NK-92 treated with Interleukin-12 subunit alpha and Interleukin-12 subunit beta, amount 100 ng/mL, for 24 hours (cell line): ENCODE results near the gene DCLRE1C.
"Not testable (repeated sequence)": the region's sequence is repeated elsewhere in the genome, so short reads cannot be mapped to it uniquely, and the experiment has no call there.

Source experiments
- DNase-seq: peaks from one replicate; lab custom pipeline; 2025; lab: John Stamatoyannopoulos, UW

The DCLRE1C gene

GRCh38 chr10:14884082-14884481 lies 69.8 kb downstream of the DCLRE1C start:
- no peak for DNase-seq

DNA sequence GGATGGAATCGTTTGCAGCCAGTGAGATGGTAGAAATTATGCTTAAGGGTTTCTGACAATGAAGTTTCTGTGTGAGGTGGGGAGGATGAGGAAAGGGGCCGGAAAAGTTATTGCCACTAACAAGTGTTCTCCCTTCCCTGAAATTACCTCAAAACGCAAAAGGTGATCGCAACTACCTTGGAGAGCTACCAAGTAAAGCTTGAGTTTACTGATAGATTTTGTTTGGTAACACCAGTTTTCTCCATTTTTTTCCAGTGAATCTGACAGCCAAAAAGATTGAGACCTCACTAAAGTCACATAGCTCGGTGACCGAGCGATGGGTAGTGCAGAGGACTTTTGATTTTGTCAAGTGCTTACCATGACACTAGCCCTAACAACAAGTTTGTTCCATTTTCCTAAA lies 73.7 kb downstream of the DCLRE1C start:
- DNase-seq = no peak

- DNase-seq = no peak
These were observed 74.0 kb downstream of the DCLRE1C start for GRCh38 chr10:14879928-14880193.

DNA sequence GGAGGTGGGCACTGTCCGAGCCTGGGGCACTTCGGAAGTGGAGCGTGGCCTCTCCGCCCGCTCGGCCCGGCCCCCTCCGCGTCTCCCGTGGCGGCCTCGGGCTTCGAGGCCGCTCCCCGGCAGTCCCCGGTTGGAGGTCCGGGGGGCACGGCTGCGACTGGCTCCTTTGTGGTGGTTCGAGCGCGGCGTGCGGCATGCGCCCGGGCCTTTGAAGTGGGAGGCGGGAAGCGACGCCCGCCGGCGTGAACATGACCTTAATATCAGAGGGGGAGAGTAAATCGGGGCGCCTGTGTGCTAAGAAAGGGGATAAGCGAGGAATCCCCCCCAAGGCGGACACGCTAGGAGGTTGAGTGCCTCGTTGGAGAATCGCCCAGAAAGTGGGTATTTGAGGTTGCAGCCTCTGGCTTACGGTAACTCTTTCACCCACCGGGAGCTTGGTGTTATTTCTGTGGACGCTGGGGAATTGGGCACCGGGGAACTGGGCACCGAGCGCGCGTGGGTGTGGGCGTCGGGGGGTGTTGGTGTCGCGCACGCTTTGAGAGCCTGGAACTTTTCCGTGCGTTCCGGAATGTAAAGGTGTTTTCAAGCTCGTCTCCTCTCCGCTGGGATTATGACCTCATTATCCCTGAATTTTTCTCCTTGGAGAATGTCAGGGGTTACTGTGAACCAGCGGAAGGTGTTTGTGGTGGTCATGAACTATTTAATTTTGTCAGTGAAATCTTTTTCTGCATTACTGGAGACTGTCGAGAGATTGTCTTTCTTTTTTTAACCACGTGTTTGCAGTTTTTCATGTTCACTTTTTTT lies 74.6 kb downstream of the DCLRE1C start:
- no peak for DNase-seq

DNA sequence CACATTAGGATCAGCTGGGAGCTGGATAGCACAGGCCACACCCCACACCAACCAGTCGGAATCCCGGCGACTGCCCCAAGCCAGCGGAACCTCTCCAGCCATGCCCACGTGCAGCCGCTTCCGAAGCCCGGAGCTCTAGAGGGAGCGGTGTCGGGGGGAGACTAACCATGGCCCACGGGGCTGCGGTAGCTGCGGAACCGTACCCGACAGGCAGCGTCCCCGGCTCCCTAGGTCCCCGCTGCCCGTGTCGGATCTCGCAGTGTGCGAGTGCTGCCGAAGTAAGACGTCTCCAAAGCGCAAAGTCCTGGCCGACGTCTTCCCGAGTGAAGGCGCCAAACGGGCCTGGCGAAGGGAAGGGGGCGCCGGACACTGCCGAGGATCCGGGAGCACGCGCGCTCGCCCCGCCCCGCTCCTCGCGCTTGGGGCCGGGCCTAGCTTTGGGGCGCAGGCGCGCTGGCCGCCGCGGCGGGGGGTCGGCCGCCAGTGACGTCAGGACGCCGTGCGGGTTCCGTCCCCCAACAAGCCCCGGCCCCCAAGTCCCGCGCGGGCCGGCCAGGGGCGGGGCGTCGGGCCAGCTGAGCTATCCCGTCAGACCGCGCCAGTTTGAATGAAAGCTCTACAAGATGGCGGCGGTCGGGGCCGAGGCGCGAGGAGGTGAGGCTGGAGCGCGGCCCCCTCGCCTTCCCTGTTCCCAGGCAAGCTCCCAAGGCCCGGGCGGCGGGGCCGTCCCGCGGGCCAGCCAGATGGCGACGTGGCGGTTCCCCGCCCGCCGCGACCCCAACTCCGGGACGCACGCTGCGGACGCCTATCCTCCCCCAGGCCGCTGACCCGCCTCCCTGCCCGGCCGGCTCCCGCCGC lies 75.4 kb downstream of the DCLRE1C start, which contains the start of gene SUV39H2:
Gene SUV39H2, plus strand, starts transcription at position 601 of the 858 bp plus-strand sequence. Its CDS starts 23 bp downstream, at position 624.
- peak; percentile 79 for DNase-seq

DNA sequence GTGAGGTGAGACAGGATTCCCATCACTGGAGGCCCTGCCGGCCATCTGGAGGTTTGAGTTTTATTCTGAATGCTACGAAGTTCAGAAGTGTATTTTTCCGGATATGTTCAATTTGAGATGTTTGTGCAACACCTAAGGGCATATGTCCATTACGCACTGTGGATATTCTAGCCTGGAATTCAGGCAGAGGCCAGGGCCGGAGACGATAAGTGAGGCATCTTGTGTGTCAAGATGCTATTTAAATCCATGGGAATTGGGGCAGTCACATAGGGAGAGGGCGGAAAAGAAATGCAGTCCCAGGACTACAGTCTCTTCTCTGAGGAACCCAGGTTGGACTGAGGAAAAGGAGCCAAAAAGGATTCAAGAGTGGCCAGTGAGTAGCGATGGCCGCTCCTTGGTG lies 77.1 kb downstream of the DCLRE1C start:
- DNase-seq = no peak

- no peak for DNase-seq
These were observed 78.0 kb downstream of the DCLRE1C start for GRCh38 chr10:14875941-14876340.

GRCh38 chr10:14873090-14873760 lies 80.7 kb downstream of the DCLRE1C start:
- no peak for DNase-seq

DNA sequence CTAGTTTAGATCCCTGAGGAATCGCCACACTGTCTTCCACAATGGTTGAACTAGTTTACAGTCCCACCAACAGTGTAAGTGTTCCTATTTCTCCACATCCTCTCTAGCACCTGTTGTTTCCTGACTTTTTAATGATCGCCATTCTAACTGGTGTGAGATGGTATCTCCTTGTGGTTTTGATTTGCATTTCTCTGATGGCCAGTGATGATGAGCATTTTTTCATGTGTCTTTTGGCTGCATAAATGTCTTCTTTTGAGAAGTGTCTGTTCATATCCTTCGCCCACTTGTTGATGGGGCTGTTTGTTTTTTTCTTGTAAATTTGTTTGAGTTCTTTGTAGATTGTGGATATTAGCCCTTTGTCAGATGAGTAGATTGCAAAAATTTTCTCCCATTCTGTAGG lies 89.0 kb downstream of the DCLRE1C start:
- not testable (repeated sequence) for DNase-seq

- DNase-seq = not testable (repeated sequence)
These were observed 89.4 kb downstream of the DCLRE1C start for GRCh38 chr10:14864466-14864865.

GRCh38 chr10:14860791-14861190 lies 93.1 kb downstream of the DCLRE1C start:
- DNase-seq = no peak

DNA sequence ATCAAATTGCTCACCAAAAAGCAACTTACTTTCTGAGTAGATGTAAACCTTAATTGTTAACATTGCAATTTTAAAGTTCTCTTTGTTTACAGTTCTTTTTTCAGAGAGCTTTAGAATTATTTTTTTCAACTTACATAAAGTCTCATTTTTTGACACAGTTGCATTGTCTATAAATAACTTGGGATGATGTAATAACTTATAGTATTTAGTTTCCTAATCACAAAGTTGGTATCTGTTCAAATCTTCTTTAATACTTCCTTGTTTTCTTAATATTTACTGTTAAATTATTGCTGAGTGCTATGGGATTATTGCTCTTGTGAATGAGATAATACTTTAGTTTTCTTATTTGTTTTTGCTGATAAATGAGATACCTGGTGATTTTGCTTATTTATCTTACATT lies 94.1 kb downstream of the DCLRE1C start:
- no peak for DNase-seq

DNA sequence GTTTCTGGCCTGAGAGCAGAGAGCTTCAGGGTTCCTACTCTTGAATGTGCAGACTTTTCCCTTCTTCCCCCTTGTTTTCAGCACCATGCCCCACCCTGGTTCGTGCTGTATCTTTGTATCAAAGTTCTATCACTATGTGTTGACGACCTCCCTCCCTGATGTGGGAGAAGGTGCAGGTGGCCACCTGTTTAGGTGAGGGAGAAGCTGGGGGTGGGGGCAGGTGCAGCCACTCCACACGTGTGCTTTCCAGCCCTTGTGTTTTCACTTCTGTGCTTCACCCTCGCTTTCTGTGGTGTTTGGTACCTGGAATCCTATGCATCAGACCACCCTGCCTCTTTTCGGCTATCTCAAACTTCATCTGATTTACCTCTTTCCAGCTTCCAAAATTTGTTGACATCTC lies 94.9 kb downstream of the DCLRE1C start:
- DNase-seq = no peak

DNA sequence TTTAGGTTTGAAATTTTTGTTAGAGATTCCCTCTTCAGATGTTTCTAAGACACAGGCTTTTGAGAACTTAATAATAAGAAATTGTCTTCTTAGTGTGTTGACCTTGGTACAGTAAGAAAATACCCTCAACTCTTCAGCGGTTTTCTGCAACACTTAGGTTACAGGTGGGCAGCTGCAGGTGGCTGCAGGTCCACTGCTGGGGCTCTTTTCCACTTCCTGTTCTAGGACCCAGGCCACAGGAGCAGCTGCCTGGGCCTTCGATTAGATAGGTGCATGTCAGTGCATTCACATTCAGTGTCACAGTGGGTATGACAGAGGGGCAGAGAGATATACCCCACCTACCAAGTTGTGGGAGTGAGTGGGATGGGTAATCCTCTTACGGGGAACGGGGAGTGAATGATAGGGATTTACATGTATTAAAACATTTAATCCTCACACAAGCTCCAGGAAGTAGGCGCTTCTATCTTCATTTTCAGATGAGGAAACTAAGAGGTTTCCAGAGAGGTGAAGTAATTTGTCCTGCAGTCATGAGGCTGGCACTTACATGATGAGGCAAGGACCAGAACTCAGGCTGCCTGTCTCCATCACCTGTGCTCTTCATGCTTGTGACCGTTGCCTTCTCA lies 95.4 kb downstream of the DCLRE1C start:
- DNase-seq = no peak

DNA sequence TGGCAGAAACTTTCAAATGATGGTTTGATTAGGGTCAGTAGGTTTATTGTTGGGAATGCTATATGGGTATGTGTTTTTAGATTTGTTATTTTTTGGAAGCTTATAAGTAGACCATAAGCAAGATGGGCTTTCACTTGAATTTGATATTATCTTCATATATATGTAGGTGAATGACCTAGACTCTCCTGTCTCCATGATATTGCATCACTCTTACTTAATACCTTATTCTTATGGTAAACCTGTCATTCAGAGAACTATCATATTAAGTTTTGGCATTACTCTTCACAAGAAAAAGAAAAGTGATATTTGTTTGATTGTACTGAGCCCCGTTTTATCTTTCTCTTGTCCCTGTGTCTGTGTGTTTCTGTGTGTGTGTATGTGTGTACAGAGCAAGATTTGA lies 98.4 kb downstream of the DCLRE1C start:
- DNase-seq = no peak

- no peak for DNase-seq
These were observed 101.7 kb downstream of the DCLRE1C start for GRCh38 chr10:14852236-14852635.
